IMR-90 (cell line): Measurements from ENCODE around the gene ZNF512B. TPM values are rescaled to one million over a fixed set of nuclear protein-coding genes. Genes with fewer than 3 reads are reported as not detected.

Source experiments
- ATAC-seq: fragments of 200-7000 bp; cut with Tn5 transposase; 2 replicates; pipeline ENCODE4 v1.9.1; 2020; ENCODE audit warnings: low read depth, mild to moderate bottlenecking, moderate library complexity
- BruUV-seq: library from RNA; stranded (reverse); fragments of 400-500 nt; replicated peaks from 2 replicates; lab custom pipeline; 2021; lab: Mats Ljungman, UMichigan
- CTCF ChIA-PET: fragments of 300-600 bp; formaldehyde crosslinking; extraction: SDS; loops from one replicate; lab custom pipeline; 2021; ENCODE audit warnings: antibody characterized with exemption; lab: Yijun Ruan, JAX
- POLR2A ChIA-PET: fragments of 300-600 bp; sonication (Branson Sonifier 250); formaldehyde crosslinking; loops from one replicate; lab custom pipeline; 2022; ENCODE audit warnings: antibody characterized with exemption; ENCODE audit not compliant: unreplicated experiment; lab: Charles Lee
- DNase-seq: peaks from one replicate; pipeline ENCODE4 v3.0.0; 2013
- H2AFZ ChIP-seq: replicated peaks from 2 replicates; pipeline ENCODE3; 2013; ENCODE audit warnings: low read length, mild to moderate bottlenecking; ENCODE audit not compliant: poor library complexity
- H2AK5ac ChIP-seq: 2 replicates; pipeline ENCODE4 v1.6.1; 2013; ENCODE audit warnings: low read depth, low read length, inconsistent platforms
- H2AK9ac ChIP-seq: replicated peaks from 2 replicates; pipeline ENCODE3; 2013; ENCODE audit warnings: mild to moderate bottlenecking, low read depth, low read length, moderate library complexity; ENCODE audit not compliant: poor library complexity
- H2BK120ac ChIP-seq: 2 replicates; pipeline ENCODE4 v1.6.1; 2013; ENCODE audit warnings: low read depth, low read length, inconsistent platforms
- H2BK15ac ChIP-seq: 3 replicates; pipeline ENCODE4 v1.6.1; 2013; ENCODE audit warnings: low read depth, low read length, inconsistent platforms
- H2BK20ac ChIP-seq: 2 replicates; pipeline ENCODE4 v1.6.1; 2013; ENCODE audit warnings: low read depth, mild to moderate bottlenecking, inconsistent platforms, low read length, moderate library complexity
- H2BK5ac ChIP-seq: 2 replicates; pipeline ENCODE4 v1.6.1; 2013; ENCODE audit warnings: mild to moderate bottlenecking, low read depth, low read length, inconsistent platforms; ENCODE audit not compliant: poor library complexity, severe bottlenecking
- H3K14ac ChIP-seq: replicated peaks from 2 replicates; pipeline ENCODE4 v1.6.1; 2013; ENCODE audit warnings: low read depth, low read length, inconsistent platforms
- H3K18ac ChIP-seq: 2 replicates; pipeline ENCODE4 v1.6.1; 2013; ENCODE audit warnings: low read depth, low read length, control low read depth
- H3K23ac ChIP-seq: 2 replicates; pipeline ENCODE4 v1.6.1; 2013; ENCODE audit warnings: low read depth, low read length, inconsistent platforms
- H3K27ac ChIP-seq: 2 replicates; pipeline ENCODE4 v1.5.1; 2013; ENCODE audit warnings: mild to moderate bottlenecking, control low read depth, low read length; ENCODE audit not compliant: insufficient read depth
- H3K27me3 ChIP-seq: 2 replicates; pipeline ENCODE4 v1.6.1; 2013; ENCODE audit warnings: low read length; ENCODE audit not compliant: control insufficient read depth, insufficient read depth
- H3K36me3 ChIP-seq: 2 replicates; pipeline ENCODE4 v1.6.1; 2013; ENCODE audit warnings: low read length, mixed read lengths; ENCODE audit not compliant: control insufficient read depth, insufficient read depth
- H3K4ac ChIP-seq: 2 replicates; pipeline ENCODE4 v1.6.1; 2013; ENCODE audit warnings: low read depth, low read length, inconsistent platforms
- H3K4me1 ChIP-seq: 2 replicates; pipeline ENCODE4 v1.6.1; 2013; ENCODE audit warnings: low read length, mixed read lengths; ENCODE audit not compliant: control insufficient read depth, insufficient read depth
- H3K4me2 ChIP-seq: 2 replicates; pipeline ENCODE4 v1.6.1; 2013; ENCODE audit warnings: low read depth, mild to moderate bottlenecking, control low read depth, low read length, moderate library complexity
- H3K4me3 ChIP-seq: 2 replicates; pipeline ENCODE4 v1.5.1; 2013; ENCODE audit warnings: low read depth, mild to moderate bottlenecking, control low read depth, low read length, moderate library complexity; ENCODE audit not compliant: insufficient read depth
- H3K56ac ChIP-seq: 2 replicates; pipeline ENCODE4 v1.6.1; 2013; ENCODE audit warnings: low read length, inconsistent platforms; ENCODE audit not compliant: insufficient read depth; ENCODE audit errors: extremely low read depth
- H3K79me1 ChIP-seq, 2 experiments: 2 replicates each; pipeline ENCODE4 v1.6.1; 2013; ENCODE audit warnings: low read length in 2 of 2, inconsistent platforms in 1 of 2, low read depth in 1 of 2
- H3K9ac ChIP-seq: 2 replicates; pipeline ENCODE4 v1.6.1; 2013; ENCODE audit warnings: low read depth, low read length, control low read depth
- H3K9me1 ChIP-seq: 2 replicates; pipeline ENCODE4 v1.6.1; 2013; ENCODE audit warnings: low read length, inconsistent platforms; ENCODE audit not compliant: insufficient read depth
- H3K9me3 ChIP-seq: 2 replicates; pipeline ENCODE4 v1.6.1; 2013; ENCODE audit warnings: low read length; ENCODE audit not compliant: control insufficient read depth, insufficient read depth
- H4K20me1 ChIP-seq: 2 replicates; pipeline ENCODE4 v1.6.1; 2013; ENCODE audit warnings: low read length, inconsistent platforms; ENCODE audit not compliant: insufficient read depth
- H4K5ac ChIP-seq: 2 replicates; pipeline ENCODE4 v1.6.1; 2013; ENCODE audit warnings: mild to moderate bottlenecking, low read depth, low read length, control low read depth
- H4K8ac ChIP-seq, 2 experiments: 2 replicates each; pipeline ENCODE4 v1.6.1; 2013; ENCODE audit warnings: low read depth in 2 of 2, low read length in 2 of 2, control low read depth in 1 of 2, inconsistent platforms in 1 of 2
- H4K91ac ChIP-seq: 2 replicates; pipeline ENCODE4 v1.6.1; 2013; ENCODE audit warnings: low read depth, low read length, inconsistent platforms; ENCODE audit not compliant: insufficient read depth
- BHLHE40 ChIP-seq: fragments of 150-350 bp; IDR thresholded peaks from 2 replicates; pipeline ENCODE4 v1.6.1; 2016; ENCODE audit warnings: mild to moderate bottlenecking, low read depth, low read length
- CEBPB ChIP-seq: IDR thresholded peaks from 2 replicates; pipeline ENCODE4 v1.6.1; 2012; ENCODE audit warnings: low read depth, low read length, improper control_type of control experiment
- CHD1 ChIP-seq: IDR thresholded peaks from 2 replicates; pipeline ENCODE4 v1.6.1; 2012; ENCODE audit warnings: low read depth, low read length, improper control_type of control experiment
- FOS ChIP-seq: fragments of 150-350 bp; IDR thresholded peaks from 2 replicates; pipeline ENCODE4 v1.6.1; 2016; ENCODE audit warnings: low read depth, low read length
- MAFK ChIP-seq: IDR thresholded peaks from 2 replicates; pipeline ENCODE4 v1.6.1; 2012; ENCODE audit warnings: low read depth, low read length, improper control_type of control experiment
- MAZ ChIP-seq: IDR thresholded peaks from 2 replicates; pipeline ENCODE4 v1.6.1; 2012; ENCODE audit warnings: low read depth, mild to moderate bottlenecking, low read length, improper control_type of control experiment, moderate library complexity, borderline replicate concordance
- MXI1 ChIP-seq: IDR thresholded peaks from 2 replicates; pipeline ENCODE4 v1.6.1; 2012; ENCODE audit warnings: low read depth, mild to moderate bottlenecking, low read length, moderate library complexity, borderline replicate concordance
- NFE2L2 ChIP-seq: fragments of 150-350 bp; IDR thresholded peaks from 2 replicates; pipeline ENCODE4 v1.6.1; 2016; ENCODE audit warnings: low read depth, mild to moderate bottlenecking, low read length
- POLR2A ChIP-seq: IDR thresholded peaks from 2 replicates; pipeline ENCODE4 v1.6.1; 2012; ENCODE audit warnings: mild to moderate bottlenecking, low read depth, low read length
- RAD21 ChIP-seq: IDR thresholded peaks from 2 replicates; pipeline ENCODE4 v1.6.1; 2012; ENCODE audit warnings: low read length, improper control_type of control experiment
- RCOR1 ChIP-seq: IDR thresholded peaks from 2 replicates; pipeline ENCODE4 v1.6.1; 2012; ENCODE audit warnings: mild to moderate bottlenecking, low read length, improper control_type of control experiment; ENCODE audit not compliant: insufficient replicate concordance
- RFX5 ChIP-seq: IDR thresholded peaks from 2 replicates; pipeline ENCODE4 v1.8.0; 2012; ENCODE audit warnings: low read depth, mild to moderate bottlenecking, low read length, moderate library complexity
- SMC3 ChIP-seq: fragments of 150-350 bp; IDR thresholded peaks from 2 replicates; pipeline ENCODE4 v1.6.1; 2016; ENCODE audit warnings: low read depth, mild to moderate bottlenecking, antibody characterized with exemption, low read length, moderate library complexity
- USF2 ChIP-seq: fragments of 150-350 bp; IDR thresholded peaks from 2 replicates; pipeline ENCODE4 v1.6.1; 2017; ENCODE audit warnings: mild to moderate bottlenecking, antibody characterized with exemption, low read length, low read depth
- WGBS, 2 experiments: methylation state at CpG; one replicate each; pipeline versions ENCODE4 v1.1.5 to v1.1.7; 2013; ENCODE audit warnings: missing lambda C conversion rate in 2 of 2; ENCODE audit not compliant: insufficient read length in 1 of 2; ENCODE audit errors: extremely low coverage in 2 of 2; 5-methylcytosine and 5-hydroxymethylcytosine counted together
- dilution Hi-C: fragments of 300-500 bp; cut with HindIII; formaldehyde crosslinking; loops from one replicate; pipeline ENCODE4 v1.14.3; 2018; ENCODE audit warnings: low sequenced_read_pairs; ENCODE audit not compliant: unreplicated experiment
- in situ Hi-C: fragments of 300-500 bp; cut with MboI; formaldehyde crosslinking; loops from 3 replicates; pipeline ENCODE4 v1.14.3; 2019; ENCODE audit warnings: low sequenced_read_pairs, inconsistent platforms, mixed read lengths
- intact Hi-C: fragments of 100-400 bp; cut with micrococcal nuclease; formaldehyde crosslinking; loops from 2 replicates; pipeline ENCODE4 v1.10.0; 2022
- polyA plus RNA-seq, 3 experiments: library from polyadenylated mRNA; depleted of rRNA; stranded (reverse); fragments of >200 nt; gene quantifications; 2 replicates each; pipeline ENCODE4 v1.2.3, GENCODE V29; 2012; ENCODE audit warnings: low replicate concordance in 1 of 3
- total RNA-seq: library from RNA; depleted of rRNA; stranded (reverse); fragments of >200 nt; gene quantifications from 2 replicates; pipeline ENCODE4 v1.2.3, GENCODE V29; 2012
- TF ChIP-seq, protein P1 (sequence below): fragments of 150-350 bp; IDR thresholded peaks from 2 replicates; pipeline ENCODE4 v1.6.1; 2016; ENCODE audit warnings: low read depth, mild to moderate bottlenecking, low read length, moderate library complexity, borderline replicate concordance
- TF ChIP-seq, protein P2 (sequence below): conservative IDR thresholded peaks from 2 replicates; pipeline ENCODE4 v1.5.1; 2012; ENCODE audit warnings: mild to moderate bottlenecking, low read depth, low read length, improper control_type of control experiment

The ZNF512B gene
- total and polyA plus RNA-seq, 2 of the 4 experiments (the other 2 are of a cell fraction): 6.5 to 15.6 TPM

DNA sequence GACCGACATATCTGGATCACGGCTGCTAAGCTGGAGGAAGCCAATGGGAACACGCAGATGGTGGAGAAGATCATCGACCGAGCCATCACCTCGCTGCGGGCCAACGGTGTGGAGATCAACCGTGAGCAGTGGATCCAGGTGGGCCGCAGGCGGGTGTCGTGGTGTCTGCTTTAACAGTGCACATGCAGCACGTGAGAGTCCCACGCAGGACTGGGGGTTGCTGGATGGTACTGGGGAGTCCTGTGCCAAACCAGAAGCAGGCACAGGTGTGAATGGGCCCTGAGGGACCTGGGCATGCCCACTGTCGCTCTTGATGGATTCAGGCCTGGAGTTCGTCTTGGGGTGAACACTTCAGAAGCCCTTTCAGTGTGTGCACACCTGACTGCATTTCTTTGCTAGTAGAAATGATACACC lies 41.6 kb upstream of the ZNF512B start:
- H2BK120ac ChIP-seq: no peak overlapping the region
- H2BK5ac ChIP-seq: no peak overlapping the region
- peaks cover 45% of the 10 kb centered on the region for H3K36me3 ChIP-seq
- H3K4ac ChIP-seq: no peak overlapping the region
- H4K20me1 ChIP-seq: peaks cover 20% of the 10 kb centered on the region
- ChIA-PET POLR2A (no interaction called here), CTCF (no interaction called here)
- H3K4me1 ChIP-seq: peaks cover 13% of the 10 kb centered on the region; the same call in 1 of the 2 replicates
- no peaks in the 10 kb centered on the region for H3K27me3 ChIP-seq
- peak overlapping the region; percentile 66; the same call in 1 of the 2 replicates for H3K27ac ChIP-seq
- 98% methylated on average over 11 of the region's 16 CpGs; no CpG with 5 or more reads in 1 of the 2 experiments for WGBS, 2 experiments
- no peak overlapping the region for H2BK15ac ChIP-seq
- no peak overlapping the region for H3K4me3 ChIP-seq
- H2AK5ac ChIP-seq: no peak overlapping the region
- H3K18ac ChIP-seq: no peak overlapping the region
- intact Hi-C loops (no loop called here), in situ Hi-C loops (no loop called here), dilution Hi-C loops (no loop called here)
- no peak overlapping the region for H2AK9ac ChIP-seq
- H3K9me3 ChIP-seq: no peaks in the 10 kb centered on the region
- H3K23ac ChIP-seq: no peak overlapping the region
- H3K9me1 ChIP-seq: peaks cover 13% of the 10 kb centered on the region
- no TSS peak for BruUV-seq
- H3K79me1 ChIP-seq: peaks cover 32 to 55% of the 10 kb centered on the region in 2 experiments
- H2BK20ac ChIP-seq: no peak overlapping the region
- H2AFZ ChIP-seq: no peak overlapping the region
- DNase-seq (no peak), ATAC-seq (no peak)
- no peak overlapping the region for H4K5ac ChIP-seq
- TF ChIP-seq POLR2A (no peak), NFE2L2 (no peak), MXI1 (no peak), FOS (no peak), MAFK (no peak), RFX5 (no peak), MAZ (no peak), CEBPB (no peak), CHD1 (no peak), SMC3 (no peak), BHLHE40 (no peak), USF2 (no peak), RCOR1 (no peak), RAD21 (no peak)
- TF ChIP-seq, protein P1, sequence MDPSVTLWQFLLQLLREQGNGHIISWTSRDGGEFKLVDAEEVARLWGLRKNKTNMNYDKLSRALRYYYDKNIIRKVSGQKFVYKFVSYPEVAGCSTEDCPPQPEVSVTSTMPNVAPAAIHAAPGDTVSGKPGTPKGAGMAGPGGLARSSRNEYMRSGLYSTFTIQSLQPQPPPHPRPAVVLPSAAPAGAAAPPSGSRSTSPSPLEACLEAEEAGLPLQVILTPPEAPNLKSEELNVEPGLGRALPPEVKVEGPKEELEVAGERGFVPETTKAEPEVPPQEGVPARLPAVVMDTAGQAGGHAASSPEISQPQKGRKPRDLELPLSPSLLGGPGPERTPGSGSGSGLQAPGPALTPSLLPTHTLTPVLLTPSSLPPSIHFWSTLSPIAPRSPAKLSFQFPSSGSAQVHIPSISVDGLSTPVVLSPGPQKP: no peak
- TF ChIP-seq, protein P2, sequence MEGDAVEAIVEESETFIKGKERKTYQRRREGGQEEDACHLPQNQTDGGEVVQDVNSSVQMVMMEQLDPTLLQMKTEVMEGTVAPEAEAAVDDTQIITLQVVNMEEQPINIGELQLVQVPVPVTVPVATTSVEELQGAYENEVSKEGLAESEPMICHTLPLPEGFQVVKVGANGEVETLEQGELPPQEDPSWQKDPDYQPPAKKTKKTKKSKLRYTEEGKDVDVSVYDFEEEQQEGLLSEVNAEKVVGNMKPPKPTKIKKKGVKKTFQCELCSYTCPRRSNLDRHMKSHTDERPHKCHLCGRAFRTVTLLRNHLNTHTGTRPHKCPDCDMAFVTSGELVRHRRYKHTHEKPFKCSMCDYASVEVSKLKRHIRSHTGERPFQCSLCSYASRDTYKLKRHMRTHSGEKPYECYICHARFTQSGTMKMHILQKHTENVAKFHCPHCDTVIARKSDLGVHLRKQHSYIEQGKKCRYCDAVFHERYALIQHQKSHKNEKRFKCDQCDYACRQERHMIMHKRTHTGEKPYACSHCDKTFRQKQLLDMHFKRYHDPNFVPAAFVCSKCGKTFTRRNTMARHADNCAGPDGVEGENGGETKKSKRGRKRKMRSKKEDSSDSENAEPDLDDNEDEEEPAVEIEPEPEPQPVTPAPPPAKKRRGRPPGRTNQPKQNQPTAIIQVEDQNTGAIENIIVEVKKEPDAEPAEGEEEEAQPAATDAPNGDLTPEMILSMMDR: no peak
- no peak overlapping the region for H3K14ac ChIP-seq
- H4K91ac ChIP-seq: no peak overlapping the region
- no peak overlapping the region for H4K8ac ChIP-seq
- H3K4me2 ChIP-seq: no peak overlapping the region
- no peak overlapping the region for H3K56ac ChIP-seq
- no peak overlapping the region for H3K9ac ChIP-seq
